Measurements from ENCODE around the gene CCDC91.
A peak's percentile ranks its signal among the peaks of the same experiment; 100 is the strongest.
"Not testable (repeated sequence)": the region's sequence is repeated elsewhere in the genome, so short reads cannot be mapped to it uniquely, and the experiment has no call there.

CCDC91 gene

GRCh38 chr12:28232211-28232928 lies 42.1 kb downstream of the CCDC91 start:
- DNase-seq (ENCODE audit: low read depth in 1 of 2, low spot score in 1 of 2), result no peak

GRCh38 chr12:28234444-28234843 lies 44.2 kb downstream of the CCDC91 start:
- DNase-seq (ENCODE audit: low read depth in 1 of 2, low spot score in 1 of 2), result no peak

GRCh38 chr12:28235015-28235414 lies 44.8 kb downstream of the CCDC91 start:
- no peak for DNase-seq (ENCODE audit: low read depth in 1 of 2, low spot score in 1 of 2)

- DNase-seq (ENCODE audit: low read depth in 1 of 2, low spot score in 1 of 2), result no peak
These were observed 45.7 kb downstream of the CCDC91 start for GRCh38 chr12:28235985-28236384.

GRCh38 chr12:28237423-28237822 lies 47.2 kb downstream of the CCDC91 start:
- no peak for DNase-seq (ENCODE audit: low read depth in 1 of 2, low spot score in 1 of 2)

GRCh38 chr12:28239918-28240317 lies 49.7 kb downstream of the CCDC91 start:
- DNase-seq (ENCODE audit: low read depth in 1 of 2, low spot score in 1 of 2), result no peak

- DNase-seq (ENCODE audit: low read depth in 1 of 2, low spot score in 1 of 2), result no peak
These were observed 50.6 kb downstream of the CCDC91 start for GRCh38 chr12:28240853-28241252.

GRCh38 chr12:28242129-28242495 lies 51.9 kb downstream of the CCDC91 start:
- no peak for DNase-seq (ENCODE audit: low read depth in 1 of 2, low spot score in 1 of 2)

GRCh38 chr12:28242496-28243309 lies 52.4 kb downstream of the CCDC91 start:
- DNase-seq (ENCODE audit: low read depth in 1 of 2, low spot score in 1 of 2), result no peak

- DNase-seq (ENCODE audit: low read depth in 1 of 2, low spot score in 1 of 2), result no peak
These were observed 53.0 kb downstream of the CCDC91 start for GRCh38 chr12:28243310-28243633.

GRCh38 chr12:28247806-28248205 lies 57.5 kb downstream of the CCDC91 start:
- DNase-seq (ENCODE audit: low read depth in 1 of 2, low spot score in 1 of 2), result no peak

- no peak for DNase-seq (ENCODE audit: low read depth in 1 of 2, low spot score in 1 of 2)
These were observed 58.4 kb downstream of the CCDC91 start for GRCh38 chr12:28248555-28249145.

- DNase-seq (ENCODE audit: low read depth in 1 of 2, low spot score in 1 of 2), result peak; percentile 36 to 53
These were observed 62.9 kb downstream of the CCDC91 start for GRCh38 chr12:28253161-28253641.

- DNase-seq (ENCODE audit: low read depth in 1 of 2, low spot score in 1 of 2), result no peak
These were observed 67.2 kb downstream of the CCDC91 start for GRCh38 chr12:28257411-28257810.

GRCh38 chr12:28258998-28259397 lies 68.7 kb downstream of the CCDC91 start:
- no peak for DNase-seq (ENCODE audit: low read depth in 1 of 2, low spot score in 1 of 2)

GRCh38 chr12:28265435-28266042 lies 75.3 kb downstream of the CCDC91 start:
- DNase-seq (ENCODE audit: low read depth in 1 of 2, low spot score in 1 of 2), result no peak

- DNase-seq (ENCODE audit: low read depth in 1 of 2, low spot score in 1 of 2), result not testable (repeated sequence)
These were observed 77.8 kb downstream of the CCDC91 start for GRCh38 chr12:28267920-28268607.

GRCh38 chr12:28268608-28269229 lies 78.5 kb downstream of the CCDC91 start:
- no peak for DNase-seq (ENCODE audit: low read depth in 1 of 2, low spot score in 1 of 2)

GRCh38 chr12:28269851-28270250 lies 79.6 kb downstream of the CCDC91 start:
- DNase-seq (ENCODE audit: low read depth in 1 of 2, low spot score in 1 of 2), result no peak

- DNase-seq (ENCODE audit: low read depth in 1 of 2, low spot score in 1 of 2), result no peak
These were observed 88.2 kb downstream of the CCDC91 start for GRCh38 chr12:28278499-28278898.

- DNase-seq (ENCODE audit: low read depth in 1 of 2, low spot score in 1 of 2), result no peak
These were observed 88.7 kb downstream of the CCDC91 start for GRCh38 chr12:28278960-28279359.
